GM12801 (cell line): ENCODE data around the gene EVL.

Experiments
- CTCF ChIP-seq: IDR thresholded peaks from one replicate; pipeline ENCODE4 v1.5.1; 2011; ENCODE audit warnings: control low read depth; ENCODE audit not compliant: insufficient read length; ENCODE audit errors: extremely low read depth

Gene EVL

GRCh38 chr14:100103250-100104005, 38.2 kb downstream of the EVL start:
- TF ChIP-seq CTCF = no peak

GRCh38 chr14:100104006-100104352, 38.8 kb downstream of the EVL start:
- no peak for TF ChIP-seq CTCF

- no peak for TF ChIP-seq CTCF
These were observed 39.5 kb downstream of the EVL start for GRCh38 chr14:100104523-100105300.

- TF ChIP-seq CTCF = no peak
These were observed 40.3 kb downstream of the EVL start for GRCh38 chr14:100105357-100106169.

- no peak for TF ChIP-seq CTCF
These were observed 41.3 kb downstream of the EVL start for GRCh38 chr14:100106250-100107112.

- no peak for TF ChIP-seq CTCF
These were observed 42.0 kb downstream of the EVL start for GRCh38 chr14:100107236-100107635.
